Measurements from ENCODE around the gene ABCD1. TPM values are rescaled to one million over a fixed set of nuclear protein-coding genes. Genes with fewer than 3 reads are reported as not detected.

The ABCD1 gene
- total RNA-seq, 1 experiment from 2014 or later, result 44.4 TPM

DNA sequence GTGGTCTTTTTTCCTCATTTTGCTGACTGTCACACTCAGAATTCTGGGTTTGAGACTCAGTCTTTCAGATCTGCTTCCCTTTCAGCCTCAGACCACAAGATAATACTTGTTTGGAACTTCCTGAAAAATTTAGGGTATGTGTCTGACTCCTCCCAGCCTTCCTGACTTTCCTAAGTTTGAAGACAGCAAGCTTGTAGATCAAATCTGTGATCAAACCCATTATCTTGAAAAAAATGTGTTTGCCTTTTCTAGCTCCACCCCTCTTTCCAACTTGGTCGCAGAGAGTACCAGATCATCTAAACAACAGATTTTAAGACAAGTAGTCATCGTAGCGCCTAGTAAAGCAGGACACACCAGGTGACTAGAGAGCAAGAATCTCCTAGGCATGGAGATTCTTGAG is 10.4 kb upstream of the ABCD1 start:
- H3K4me2 ChIP-seq (ENCODE audit: low read length), result no peak overlapping the region
- BruUV-seq (replicated peaks), result no TSS peak
- H3K9me3 ChIP-seq (ENCODE audit: low read length), result no peaks in the 10 kb centered on the region
- H3K4me3 ChIP-seq (ENCODE audit: low read length), result no peak overlapping the region
- no peak overlapping the region for H3K27ac ChIP-seq (ENCODE audit: low read length)
- peaks cover 4% of the 10 kb centered on the region; the same call in 1 of the 2 replicates for H4K20me1 ChIP-seq (ENCODE audit: low read length)
- no peak for DNase-seq
- peaks cover 33% of the 10 kb centered on the region for H3K36me3 ChIP-seq (ENCODE audit: low read depth, low read length)
- no peak overlapping the region for H2AFZ ChIP-seq (ENCODE audit: low read length)
- ATAC-seq, result no peak
- no peaks in the 10 kb centered on the region for H3F3A ChIP-seq (ENCODE audit: low read length, unreplicated experiment)
- no peaks in the 10 kb centered on the region for H3K9me2 ChIP-seq (replicated peaks; ENCODE audit: low read length)
- no peak overlapping the region for H3K9ac ChIP-seq (ENCODE audit: low read length)
- H3K4me1 ChIP-seq (ENCODE audit: insufficient read depth, low read length), result 0 out of 2 replicates have a peak, but pooled peaks cover 2% of the 10 kb centered on the region
- TF ChIP-seq, protein P1, sequence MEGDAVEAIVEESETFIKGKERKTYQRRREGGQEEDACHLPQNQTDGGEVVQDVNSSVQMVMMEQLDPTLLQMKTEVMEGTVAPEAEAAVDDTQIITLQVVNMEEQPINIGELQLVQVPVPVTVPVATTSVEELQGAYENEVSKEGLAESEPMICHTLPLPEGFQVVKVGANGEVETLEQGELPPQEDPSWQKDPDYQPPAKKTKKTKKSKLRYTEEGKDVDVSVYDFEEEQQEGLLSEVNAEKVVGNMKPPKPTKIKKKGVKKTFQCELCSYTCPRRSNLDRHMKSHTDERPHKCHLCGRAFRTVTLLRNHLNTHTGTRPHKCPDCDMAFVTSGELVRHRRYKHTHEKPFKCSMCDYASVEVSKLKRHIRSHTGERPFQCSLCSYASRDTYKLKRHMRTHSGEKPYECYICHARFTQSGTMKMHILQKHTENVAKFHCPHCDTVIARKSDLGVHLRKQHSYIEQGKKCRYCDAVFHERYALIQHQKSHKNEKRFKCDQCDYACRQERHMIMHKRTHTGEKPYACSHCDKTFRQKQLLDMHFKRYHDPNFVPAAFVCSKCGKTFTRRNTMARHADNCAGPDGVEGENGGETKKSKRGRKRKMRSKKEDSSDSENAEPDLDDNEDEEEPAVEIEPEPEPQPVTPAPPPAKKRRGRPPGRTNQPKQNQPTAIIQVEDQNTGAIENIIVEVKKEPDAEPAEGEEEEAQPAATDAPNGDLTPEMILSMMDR (conservative IDR thresholded peaks at IDR 0.05; ENCODE audit: low read depth, low read length), result no peak
- no peaks in the 10 kb centered on the region for H3K27me3 ChIP-seq (ENCODE audit: low read length)
- POLR2A ChIA-PET (ENCODE audit: unreplicated experiment), result no interaction called here
- intact Hi-C loops (cut with micrococcal nuclease), result no loop called here
- CTCF ChIA-PET, result no interaction called here
- peaks cover 20% of the 10 kb centered on the region for H3K79me2 ChIP-seq (ENCODE audit: low read length)

DNA sequence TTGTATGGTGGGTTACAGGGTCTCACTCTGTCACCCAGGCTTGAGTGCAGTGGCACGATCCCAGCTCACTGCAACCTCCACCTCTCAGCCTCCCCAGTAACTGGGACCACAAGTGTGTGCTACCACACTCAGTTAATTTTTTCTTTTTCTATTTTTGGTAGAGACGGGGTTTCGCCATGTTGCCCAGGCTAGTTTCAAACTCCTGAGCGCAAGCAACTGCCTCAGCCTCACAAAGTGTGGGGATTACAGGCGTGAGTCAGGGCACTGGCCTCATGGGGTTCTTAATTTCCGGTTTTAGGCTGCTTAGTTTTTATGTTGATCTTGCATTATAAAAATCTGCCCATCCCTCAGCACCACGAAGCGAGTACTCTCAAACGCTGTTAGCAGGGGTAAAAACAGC is 7.2 kb upstream of the ABCD1 start:
- POLR2A ChIA-PET (ENCODE audit: unreplicated experiment), result no interaction called here
- no peak for ATAC-seq
- H2AFZ ChIP-seq (ENCODE audit: low read length), result no peak overlapping the region
- H3K4me1 ChIP-seq (ENCODE audit: insufficient read depth, low read length), result peaks cover 7% of the 10 kb centered on the region; the same call in 1 of the 2 replicates
- peaks cover 14% of the 10 kb centered on the region; the same call in 1 of the 2 replicates for H4K20me1 ChIP-seq (ENCODE audit: low read length)
- peaks cover 51% of the 10 kb centered on the region for H3K79me2 ChIP-seq (ENCODE audit: low read length)
- intact Hi-C loops (cut with micrococcal nuclease), result no loop called here
- TF ChIP-seq, protein P1 (conservative IDR thresholded peaks at IDR 0.05; ENCODE audit: low read depth, low read length), result no peak
- TF ChIP-seq EZH2 (IDR thresholded peaks at IDR 0.05; ENCODE audit: low read length, unreplicated experiment) (no peak), EZH2phosphoT487 (IDR thresholded peaks at IDR 0.05; ENCODE audit: borderline replicate concordance, low read length) (no peak)
- BruUV-seq (replicated peaks), result no TSS peak
- H3K4me3 ChIP-seq (ENCODE audit: low read length), result no peak overlapping the region
- H3K9me3 ChIP-seq (ENCODE audit: low read length), result no peaks in the 10 kb centered on the region
- H3K27me3 ChIP-seq (ENCODE audit: low read length), result no peaks in the 10 kb centered on the region
- no peaks in the 10 kb centered on the region for H3K9me2 ChIP-seq (replicated peaks; ENCODE audit: low read length)
- CTCF ChIA-PET, result no interaction called here
- H3F3A ChIP-seq (ENCODE audit: low read length, unreplicated experiment), result no peaks in the 10 kb centered on the region
- H3K36me3 ChIP-seq (ENCODE audit: low read depth, low read length), result peaks cover 54% of the 10 kb centered on the region
- no peak for DNase-seq
- H3K9ac ChIP-seq (ENCODE audit: low read length), result no peak overlapping the region
- H3K4me2 ChIP-seq (ENCODE audit: low read length), result no peak overlapping the region
- H3K27ac ChIP-seq (ENCODE audit: low read length), result no peak overlapping the region

DNA sequence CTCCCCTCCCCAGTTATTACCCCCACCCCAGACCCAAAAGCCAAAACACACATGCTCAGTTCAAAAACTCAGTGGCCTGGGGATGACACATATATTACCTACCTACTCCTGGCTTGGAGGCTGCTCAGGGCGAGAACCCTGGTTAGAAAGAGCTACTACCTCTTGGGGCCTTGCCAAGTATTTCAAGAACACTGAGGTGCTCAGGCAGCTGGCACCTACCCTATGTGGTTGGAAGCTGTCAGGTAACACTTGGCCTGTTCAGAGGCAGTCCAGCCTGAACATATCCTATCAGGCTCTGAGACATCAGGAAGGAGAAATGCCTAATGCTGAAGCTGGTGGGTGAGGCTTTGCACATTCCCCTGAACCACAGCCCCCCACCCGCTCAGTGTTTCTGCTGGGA is 5.4 kb upstream of the ABCD1 start:
- ChIA-PET POLR2A (ENCODE audit: unreplicated experiment) (no interaction called here), CTCF (no interaction called here)
- no peak overlapping the region for H3K4me3 ChIP-seq (ENCODE audit: low read length)
- no peaks in the 10 kb centered on the region for H3K9me3 ChIP-seq (ENCODE audit: low read length)
- no peak overlapping the region for H3K27ac ChIP-seq (ENCODE audit: low read length)
- no peaks in the 10 kb centered on the region for H3K27me3 ChIP-seq (ENCODE audit: low read length)
- H2AFZ ChIP-seq (ENCODE audit: low read length), result no peak overlapping the region
- H4K20me1 ChIP-seq (ENCODE audit: low read length), result peaks cover 17% of the 10 kb centered on the region; the same call in 1 of the 2 replicates
- no peaks in the 10 kb centered on the region for H3K9me2 ChIP-seq (replicated peaks; ENCODE audit: low read length)
- H3K79me2 ChIP-seq (ENCODE audit: low read length), result peaks cover 68% of the 10 kb centered on the region
- no TSS peak for BruUV-seq (replicated peaks)
- intact Hi-C loops (cut with micrococcal nuclease), result no loop called here
- no peak overlapping the region for H3K4me2 ChIP-seq (ENCODE audit: low read length)
- peaks cover 7% of the 10 kb centered on the region; the same call in 1 of the 2 replicates for H3K4me1 ChIP-seq (ENCODE audit: insufficient read depth, low read length)
- no peak overlapping the region for H3K9ac ChIP-seq (ENCODE audit: low read length)
- no peak for DNase-seq
- ATAC-seq, result no peak
- H3K36me3 ChIP-seq (ENCODE audit: low read depth, low read length), result peaks cover 53% of the 10 kb centered on the region
- no peak for TF ChIP-seq EZH2phosphoT487 (IDR thresholded peaks at IDR 0.05; ENCODE audit: borderline replicate concordance, low read length)
- TF ChIP-seq, protein P1 (conservative IDR thresholded peaks at IDR 0.05; ENCODE audit: low read depth, low read length), result no peak
- no peak for TF ChIP-seq EZH2 (IDR thresholded peaks at IDR 0.05; ENCODE audit: low read length, unreplicated experiment)
- no peaks in the 10 kb centered on the region for H3F3A ChIP-seq (ENCODE audit: low read length, unreplicated experiment)
